ENCODE results near the gene SESN1.

The SESN1 gene

DNA sequence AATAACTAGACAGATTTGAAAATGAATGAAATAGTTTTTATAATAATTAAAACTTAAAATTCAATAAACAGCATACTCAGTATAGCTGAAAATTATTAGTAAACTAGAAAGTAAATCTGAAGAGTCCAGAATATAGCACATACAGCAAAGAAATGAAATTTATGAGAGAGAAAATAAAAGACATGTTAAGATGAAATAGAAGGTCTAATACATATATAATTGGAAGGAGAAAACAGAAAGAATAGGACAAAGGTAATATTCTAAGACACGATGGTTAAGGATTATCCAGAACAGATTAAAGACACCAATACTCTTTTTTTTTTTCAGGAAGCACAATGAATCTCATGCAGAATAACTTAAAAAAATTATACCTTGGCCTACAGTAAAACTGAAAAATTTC lies 69.0 kb downstream of the SESN1 start:
- TF ChIP-seq ZNF70 (CRISPR knock-in tag; IDR thresholded peaks at IDR 0.05) (no peak), ZFP30 (CRISPR knock-in tag; IDR thresholded peaks at IDR 0.05) (no peak), RARB (CRISPR knock-in tag; IDR thresholded peaks at IDR 0.05) (no peak), SNAI2 (CRISPR knock-in tag; IDR thresholded peaks at IDR 0.05) (no peak), ARNTL (CRISPR knock-in tag; IDR thresholded peaks at IDR 0.05; ENCODE audit: borderline replicate concordance, low read depth) (no peak), TOX (CRISPR knock-in tag; IDR thresholded peaks at IDR 0.05; ENCODE audit: borderline replicate concordance) (no peak), ZNF8 (CRISPR knock-in tag; IDR thresholded peaks at IDR 0.05) (no peak), PPARA (CRISPR knock-in tag; IDR thresholded peaks at IDR 0.05; ENCODE audit: borderline replicate concordance) (no peak), TCF4 (CRISPR knock-in tag; IDR thresholded peaks at IDR 0.05; ENCODE audit: borderline replicate concordance) (no peak), ESRRG (CRISPR knock-in tag; IDR thresholded peaks at IDR 0.05) (no peak), ZC3H10 (CRISPR knock-in tag; IDR thresholded peaks at IDR 0.05) (no peak), ISL1 (CRISPR knock-in tag; IDR thresholded peaks at IDR 0.05) (no peak)
- TF ChIP-seq, protein P1, sequence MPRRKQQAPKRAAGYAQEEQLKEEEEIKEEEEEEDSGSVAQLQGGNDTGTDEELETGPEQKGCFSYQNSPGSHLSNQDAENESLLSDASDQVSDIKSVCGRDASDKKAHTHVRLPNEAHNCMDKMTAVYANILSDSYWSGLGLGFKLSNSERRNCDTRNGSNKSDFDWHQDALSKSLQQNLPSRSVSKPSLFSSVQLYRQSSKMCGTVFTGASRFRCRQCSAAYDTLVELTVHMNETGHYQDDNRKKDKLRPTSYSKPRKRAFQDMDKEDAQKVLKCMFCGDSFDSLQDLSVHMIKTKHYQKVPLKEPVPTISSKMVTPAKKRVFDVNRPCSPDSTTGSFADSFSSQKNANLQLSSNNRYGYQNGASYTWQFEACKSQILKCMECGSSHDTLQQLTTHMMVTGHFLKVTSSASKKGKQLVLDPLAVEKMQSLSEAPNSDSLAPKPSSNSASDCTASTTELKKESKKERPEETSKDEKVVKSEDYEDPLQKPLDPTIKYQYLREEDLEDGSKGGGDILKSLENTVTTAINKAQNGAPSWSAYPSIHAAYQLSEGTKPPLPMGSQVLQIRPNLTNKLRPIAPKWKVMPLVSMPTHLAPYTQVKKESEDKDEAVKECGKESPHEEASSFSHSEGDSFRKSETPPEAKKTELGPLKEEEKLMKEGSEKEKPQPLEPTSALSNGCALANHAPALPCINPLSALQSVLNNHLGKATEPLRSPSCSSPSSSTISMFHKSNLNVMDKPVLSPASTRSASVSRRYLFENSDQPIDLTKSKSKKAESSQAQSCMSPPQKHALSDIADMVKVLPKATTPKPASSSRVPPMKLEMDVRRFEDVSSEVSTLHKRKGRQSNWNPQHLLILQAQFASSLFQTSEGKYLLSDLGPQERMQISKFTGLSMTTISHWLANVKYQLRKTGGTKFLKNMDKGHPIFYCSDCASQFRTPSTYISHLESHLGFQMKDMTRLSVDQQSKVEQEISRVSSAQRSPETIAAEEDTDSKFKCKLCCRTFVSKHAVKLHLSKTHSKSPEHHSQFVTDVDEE (CRISPR knock-in tag; IDR thresholded peaks at IDR 0.05) = no peak
- TF ChIP-seq, protein P2, sequence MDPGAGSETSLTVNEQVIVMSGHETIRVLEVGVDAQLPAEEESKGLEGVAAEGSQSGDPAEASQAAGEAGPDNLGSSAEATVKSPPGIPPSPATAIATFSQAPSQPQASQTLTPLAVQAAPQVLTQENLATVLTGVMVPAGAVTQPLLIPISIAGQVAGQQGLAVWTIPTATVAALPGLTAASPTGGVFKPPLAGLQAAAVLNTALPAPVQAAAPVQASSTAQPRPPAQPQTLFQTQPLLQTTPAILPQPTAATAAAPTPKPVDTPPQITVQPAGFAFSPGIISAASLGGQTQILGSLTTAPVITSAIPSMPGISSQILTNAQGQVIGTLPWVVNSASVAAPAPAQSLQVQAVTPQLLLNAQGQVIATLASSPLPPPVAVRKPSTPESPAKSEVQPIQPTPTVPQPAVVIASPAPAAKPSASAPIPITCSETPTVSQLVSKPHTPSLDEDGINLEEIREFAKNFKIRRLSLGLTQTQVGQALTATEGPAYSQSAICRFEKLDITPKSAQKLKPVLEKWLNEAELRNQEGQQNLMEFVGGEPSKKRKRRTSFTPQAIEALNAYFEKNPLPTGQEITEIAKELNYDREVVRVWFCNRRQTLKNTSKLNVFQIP (CRISPR knock-in tag; IDR thresholded peaks at IDR 0.05; ENCODE audit: borderline replicate concordance, low read depth) = no peak

DNA sequence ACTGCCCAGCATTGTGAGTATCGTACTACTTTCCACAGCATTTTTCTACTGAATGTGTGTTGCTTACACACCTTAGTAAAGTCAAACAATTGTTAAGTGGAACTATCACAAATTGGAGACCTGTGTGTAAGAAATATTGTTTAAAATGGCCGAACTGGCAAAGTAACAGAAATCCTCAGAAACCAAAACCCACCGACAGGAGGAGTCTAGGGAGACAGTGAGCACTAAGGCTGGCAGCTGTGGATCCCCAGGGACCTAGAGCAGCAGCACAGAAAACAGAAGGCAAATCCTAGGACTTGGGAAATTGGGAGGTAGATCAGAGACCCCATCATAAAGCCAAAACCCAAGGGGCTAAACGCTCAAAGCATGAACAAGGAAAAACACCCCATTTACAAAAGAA lies 69.9 kb downstream of the SESN1 start:
- no peak for ATAC-seq
- TF ChIP-seq ZFP3 (CRISPR knock-in tag; IDR thresholded peaks at IDR 0.05) (no peak), ZNF565 (CRISPR knock-in tag; conservative IDR thresholded peaks at IDR 0.05; ENCODE audit: low read depth) (no peak), SNAI2 (CRISPR knock-in tag; IDR thresholded peaks at IDR 0.05) (no peak), PPARA (CRISPR knock-in tag; IDR thresholded peaks at IDR 0.05; ENCODE audit: borderline replicate concordance) (no peak)
- TF ChIP-seq, protein P3, sequence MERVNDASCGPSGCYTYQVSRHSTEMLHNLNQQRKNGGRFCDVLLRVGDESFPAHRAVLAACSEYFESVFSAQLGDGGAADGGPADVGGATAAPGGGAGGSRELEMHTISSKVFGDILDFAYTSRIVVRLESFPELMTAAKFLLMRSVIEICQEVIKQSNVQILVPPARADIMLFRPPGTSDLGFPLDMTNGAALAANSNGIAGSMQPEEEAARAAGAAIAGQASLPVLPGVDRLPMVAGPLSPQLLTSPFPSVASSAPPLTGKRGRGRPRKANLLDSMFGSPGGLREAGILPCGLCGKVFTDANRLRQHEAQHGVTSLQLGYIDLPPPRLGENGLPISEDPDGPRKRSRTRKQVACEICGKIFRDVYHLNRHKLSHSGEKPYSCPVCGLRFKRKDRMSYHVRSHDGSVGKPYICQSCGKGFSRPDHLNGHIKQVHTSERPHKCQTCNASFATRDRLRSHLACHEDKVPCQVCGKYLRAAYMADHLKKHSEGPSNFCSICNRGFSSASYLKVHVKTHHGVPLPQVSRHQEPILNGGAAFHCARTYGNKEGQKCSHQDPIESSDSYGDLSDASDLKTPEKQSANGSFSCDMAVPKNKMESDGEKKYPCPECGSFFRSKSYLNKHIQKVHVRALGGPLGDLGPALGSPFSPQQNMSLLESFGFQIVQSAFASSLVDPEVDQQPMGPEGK (CRISPR knock-in tag; IDR thresholded peaks at IDR 0.05; ENCODE audit: borderline replicate concordance) = no peak

More for the DNA sequence above, 69.0 kb downstream of the SESN1 start:
- ATAC-seq = no peak

DNA sequence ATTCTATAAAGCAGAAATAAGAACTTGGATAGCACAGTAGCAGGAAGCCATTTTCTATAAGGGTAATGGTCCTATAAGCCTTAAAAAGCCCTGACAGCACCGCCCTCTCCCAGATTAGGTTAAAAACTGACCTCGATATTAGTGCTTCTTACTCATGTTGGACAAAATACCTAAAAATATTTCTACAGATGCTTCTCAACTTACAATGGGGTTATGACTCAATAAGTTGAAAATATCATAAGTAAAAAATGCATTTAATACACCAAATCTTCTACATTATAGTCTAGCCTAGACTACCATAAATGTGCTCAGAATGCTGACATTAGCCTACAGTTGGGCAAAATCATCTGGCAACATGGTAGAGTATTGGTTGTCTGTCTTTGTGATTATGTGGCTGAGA lies 70.3 kb downstream of the SESN1 start:
- ATAC-seq = peak; percentile 60
- TF ChIP-seq, protein P4, sequence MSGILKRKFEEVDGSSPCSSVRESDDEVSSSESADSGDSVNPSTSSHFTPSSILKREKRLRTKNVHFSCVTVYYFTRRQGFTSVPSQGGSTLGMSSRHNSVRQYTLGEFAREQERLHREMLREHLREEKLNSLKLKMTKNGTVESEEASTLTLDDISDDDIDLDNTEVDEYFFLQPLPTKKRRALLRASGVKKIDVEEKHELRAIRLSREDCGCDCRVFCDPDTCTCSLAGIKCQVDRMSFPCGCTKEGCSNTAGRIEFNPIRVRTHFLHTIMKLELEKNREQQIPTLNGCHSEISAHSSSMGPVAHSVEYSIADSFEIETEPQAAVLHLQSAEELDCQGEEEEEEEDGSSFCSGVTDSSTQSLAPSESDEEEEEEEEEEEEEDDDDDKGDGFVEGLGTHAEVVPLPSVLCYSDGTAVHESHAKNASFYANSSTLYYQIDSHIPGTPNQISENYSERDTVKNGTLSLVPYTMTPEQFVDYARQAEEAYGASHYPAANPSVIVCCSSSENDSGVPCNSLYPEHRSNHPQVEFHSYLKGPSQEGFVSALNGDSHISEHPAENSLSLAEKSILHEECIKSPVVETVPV (CRISPR knock-in tag; IDR thresholded peaks at IDR 0.05) = no peak
- no peak for TF ChIP-seq PPARA (CRISPR knock-in tag; IDR thresholded peaks at IDR 0.05; ENCODE audit: borderline replicate concordance)
- TF ChIP-seq ISL1 (CRISPR knock-in tag; IDR thresholded peaks at IDR 0.05) = no peak
- no peak for TF ChIP-seq ZFP3 (CRISPR knock-in tag; IDR thresholded peaks at IDR 0.05)
- TF ChIP-seq CSDC2 (CRISPR knock-in tag; IDR thresholded peaks at IDR 0.05) = no peak
- no peak for TF ChIP-seq ZC3H10 (CRISPR knock-in tag; IDR thresholded peaks at IDR 0.05)
- no peak for TF ChIP-seq ESRRG (CRISPR knock-in tag; IDR thresholded peaks at IDR 0.05)
- TF ChIP-seq BACH2 (CRISPR knock-in tag; IDR thresholded peaks at IDR 0.05; ENCODE audit: borderline replicate concordance) = no peak

DNA sequence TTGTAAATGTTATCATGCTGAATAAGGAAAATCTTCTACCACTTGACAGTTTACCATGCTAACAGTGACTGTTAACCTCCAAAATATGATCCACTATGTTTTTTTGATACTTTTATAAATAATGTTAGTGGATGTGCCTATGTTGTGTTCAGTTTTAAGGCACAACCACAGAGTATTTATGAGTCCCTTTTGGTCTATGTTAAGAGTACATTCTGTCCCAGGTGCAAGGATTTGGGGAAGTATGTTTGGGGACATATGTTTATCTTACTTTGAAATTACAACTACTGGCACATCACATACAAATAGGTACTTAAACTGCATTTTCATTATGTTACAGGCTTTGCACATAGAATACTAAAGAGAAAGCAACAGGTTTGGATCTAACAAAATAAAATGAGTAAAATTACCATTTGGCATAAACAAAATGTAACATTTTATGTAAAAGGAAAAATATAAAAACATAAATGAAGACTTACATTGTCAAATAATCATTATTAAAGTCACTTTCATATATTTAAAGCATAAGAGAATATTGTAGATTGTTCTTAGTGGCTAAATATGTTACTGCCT lies 71.2 kb downstream of the SESN1 start:
- TF ChIP-seq, protein P2 (CRISPR knock-in tag; IDR thresholded peaks at IDR 0.05; ENCODE audit: borderline replicate concordance, low read depth) = no peak
- no peak for TF ChIP-seq ZNF70 (CRISPR knock-in tag; IDR thresholded peaks at IDR 0.05)
- TF ChIP-seq RARB (CRISPR knock-in tag; IDR thresholded peaks at IDR 0.05) = no peak
- no peak for TF ChIP-seq BACH2 (CRISPR knock-in tag; IDR thresholded peaks at IDR 0.05; ENCODE audit: borderline replicate concordance)
- no peak for TF ChIP-seq ZNF565 (CRISPR knock-in tag; conservative IDR thresholded peaks at IDR 0.05; ENCODE audit: low read depth)
- TF ChIP-seq ISL1 (CRISPR knock-in tag; IDR thresholded peaks at IDR 0.05) = no peak
- TF ChIP-seq, protein P3 (CRISPR knock-in tag; IDR thresholded peaks at IDR 0.05; ENCODE audit: borderline replicate concordance) = no peak
- TF ChIP-seq PPARA (CRISPR knock-in tag; IDR thresholded peaks at IDR 0.05; ENCODE audit: borderline replicate concordance) = no peak

More for the DNA sequence above, 71.2 kb downstream of the SESN1 start:
- no peak for ATAC-seq
